Measurements from ENCODE around the gene IDH1.

IDH1 gene

GRCh38 chr2:208207769-208208168, 47.1 kb downstream of the IDH1 start:
- Histone ChIP-seq H3K36me3 (ENCODE audit: control insufficient read depth in 1 of 2, insufficient read depth in 2 of 2, low read length in 2 of 2) (no peaks in the 10 kb centered on the region), H3K4me3 (ENCODE audit: low read depth in 1 of 2, low read length in 2 of 2) (no peak overlapping the region)

GRCh38 chr2:208204166-208204565, 50.7 kb downstream of the IDH1 start:
- H3K36me3 ChIP-seq (ENCODE audit: control insufficient read depth in 1 of 2, insufficient read depth in 2 of 2, low read length in 2 of 2) = no peaks in the 10 kb centered on the region
- no peak overlapping the region for H3K4me3 ChIP-seq (ENCODE audit: low read depth in 1 of 2, low read length in 2 of 2)
- no peaks in the 10 kb centered on the region for H3K9me3 ChIP-seq (ENCODE audit: control insufficient read depth in 1 of 2, low read length in 2 of 2)
- H3K27me3 ChIP-seq (ENCODE audit: low read depth, low read length) = no peaks in the 10 kb centered on the region
- H3K27ac ChIP-seq (ENCODE audit: low read length) = no peak overlapping the region
- no peaks in the 10 kb centered on the region for H3K4me1 ChIP-seq (ENCODE audit: control insufficient read depth in 1 of 2, insufficient read depth in 2 of 2, low read length in 2 of 2)

More at GRCh38 chr2:208207769-208208168, 47.1 kb downstream of the IDH1 start:
- Histone ChIP-seq H3K9me3 (ENCODE audit: control insufficient read depth in 1 of 2, low read length in 2 of 2) (no peaks in the 10 kb centered on the region), H3K27me3 (ENCODE audit: low read depth, low read length) (no peaks in the 10 kb centered on the region), H3K27ac (ENCODE audit: low read length) (no peak overlapping the region), H3K4me1 (ENCODE audit: control insufficient read depth in 1 of 2, insufficient read depth in 2 of 2, low read length in 2 of 2) (no peaks in the 10 kb centered on the region)

GRCh38 chr2:208195531-208195930, 59.3 kb downstream of the IDH1 start:
- no peaks in the 10 kb centered on the region for H3K9me3 ChIP-seq (ENCODE audit: control insufficient read depth in 1 of 2, low read length in 2 of 2)
- H3K4me1 ChIP-seq (ENCODE audit: control insufficient read depth in 1 of 2, insufficient read depth in 2 of 2, low read length in 2 of 2) = no peaks in the 10 kb centered on the region
- H3K27ac ChIP-seq (ENCODE audit: low read length) = no peak overlapping the region
- H3K36me3 ChIP-seq (ENCODE audit: control insufficient read depth in 1 of 2, insufficient read depth in 2 of 2, low read length in 2 of 2) = no peaks in the 10 kb centered on the region
- no peaks in the 10 kb centered on the region for H3K27me3 ChIP-seq (ENCODE audit: low read depth, low read length)
- no peak overlapping the region for H3K4me3 ChIP-seq (ENCODE audit: low read depth in 1 of 2, low read length in 2 of 2)

DNA sequence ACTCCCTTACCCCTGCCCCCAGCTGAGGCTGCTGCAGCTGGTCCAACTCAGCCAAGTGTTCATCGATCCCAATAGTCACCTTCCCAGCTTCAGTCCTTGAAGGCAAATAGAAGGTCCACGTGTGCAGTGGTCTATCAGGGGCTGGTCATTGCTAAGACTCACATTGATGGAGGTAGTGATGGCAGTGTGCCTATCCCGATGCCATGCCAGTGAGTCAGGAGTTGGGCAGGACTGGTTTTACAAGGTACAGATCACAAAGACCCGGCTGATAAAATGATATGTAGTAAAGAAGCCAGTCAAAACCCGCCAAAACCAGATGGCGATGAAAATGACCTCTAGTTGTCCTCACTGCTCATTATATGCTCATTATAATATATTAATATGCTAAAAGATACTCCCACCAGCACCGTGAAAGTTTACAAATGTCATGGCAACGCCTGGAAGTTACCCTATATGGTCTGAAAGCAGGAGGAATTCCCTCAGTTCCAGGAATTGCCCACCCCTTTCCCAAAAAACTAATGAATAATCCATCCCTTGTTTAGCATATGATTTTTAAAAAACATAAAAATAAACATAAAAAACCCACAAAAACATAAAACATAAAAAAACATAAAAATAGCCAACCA, 62.1 kb downstream of the IDH1 start:
- H3K4me3 ChIP-seq (ENCODE audit: low read depth in 1 of 2, low read length in 2 of 2) = no peak overlapping the region
- H3K9me3 ChIP-seq (ENCODE audit: control insufficient read depth in 1 of 2, low read length in 2 of 2) = no peaks in the 10 kb centered on the region
- no peaks in the 10 kb centered on the region for H3K36me3 ChIP-seq (ENCODE audit: control insufficient read depth in 1 of 2, insufficient read depth in 2 of 2, low read length in 2 of 2)
- no peaks in the 10 kb centered on the region for H3K27me3 ChIP-seq (ENCODE audit: low read depth, low read length)
- H3K27ac ChIP-seq (ENCODE audit: low read length) = no peak overlapping the region
- H3K4me1 ChIP-seq (ENCODE audit: control insufficient read depth in 1 of 2, insufficient read depth in 2 of 2, low read length in 2 of 2) = no peaks in the 10 kb centered on the region

DNA sequence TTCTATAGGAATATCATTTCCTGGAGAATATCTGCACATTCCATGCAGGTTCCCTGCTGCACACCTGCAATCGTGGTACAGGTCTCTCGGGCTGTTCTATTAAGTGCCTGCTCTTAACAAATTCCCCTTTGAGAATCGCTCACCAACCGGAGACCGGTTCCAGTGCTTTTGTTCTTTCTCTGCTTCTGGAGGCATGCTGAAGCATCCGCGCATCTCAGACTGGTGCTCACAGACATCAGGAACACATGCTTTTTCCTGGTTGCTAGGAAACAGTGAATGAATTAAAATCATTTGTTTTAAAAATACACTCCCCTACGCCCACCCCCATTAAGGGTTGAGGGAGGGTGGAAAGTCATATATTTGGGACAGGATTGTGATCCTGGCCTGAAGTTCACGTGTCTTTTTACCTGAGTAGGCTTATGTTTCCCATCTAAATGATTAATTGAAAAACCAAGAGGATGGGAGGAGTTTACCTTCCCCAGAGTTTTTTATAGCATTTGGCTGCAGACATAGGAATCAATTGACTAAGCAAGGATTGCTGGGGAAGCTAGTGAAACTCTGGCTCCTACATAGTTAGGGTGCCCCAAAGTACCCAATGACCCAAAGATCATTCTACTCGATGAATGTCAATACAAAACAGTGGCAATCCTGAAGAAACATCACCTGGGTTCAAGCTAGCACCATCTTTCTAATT, 64.9 kb downstream of the IDH1 start, which contains the start of gene C2orf80:
Gene C2orf80 (minus strand): TSS at position 221 of the 694 bp plus-strand sequence. CDS start 3,044 bp downstream, outside the sequence.
- H3K36me3 ChIP-seq (ENCODE audit: control insufficient read depth in 1 of 2, insufficient read depth in 2 of 2, low read length in 2 of 2) = no peaks in the 10 kb centered on the region
- H3K4me1 ChIP-seq (ENCODE audit: control insufficient read depth in 1 of 2, insufficient read depth in 2 of 2, low read length in 2 of 2) = no peaks in the 10 kb centered on the region
- no peaks in the 10 kb centered on the region for H3K9me3 ChIP-seq (ENCODE audit: control insufficient read depth in 1 of 2, low read length in 2 of 2)
- H3K4me3 ChIP-seq (ENCODE audit: low read depth in 1 of 2, low read length in 2 of 2) = no peak within 1 kb of the TSS
- H3K27me3 ChIP-seq (ENCODE audit: low read depth, low read length) = no peaks in the 10 kb centered on the region
- H3K27ac ChIP-seq (ENCODE audit: low read length) = no peak within 1 kb of the TSS

DNA sequence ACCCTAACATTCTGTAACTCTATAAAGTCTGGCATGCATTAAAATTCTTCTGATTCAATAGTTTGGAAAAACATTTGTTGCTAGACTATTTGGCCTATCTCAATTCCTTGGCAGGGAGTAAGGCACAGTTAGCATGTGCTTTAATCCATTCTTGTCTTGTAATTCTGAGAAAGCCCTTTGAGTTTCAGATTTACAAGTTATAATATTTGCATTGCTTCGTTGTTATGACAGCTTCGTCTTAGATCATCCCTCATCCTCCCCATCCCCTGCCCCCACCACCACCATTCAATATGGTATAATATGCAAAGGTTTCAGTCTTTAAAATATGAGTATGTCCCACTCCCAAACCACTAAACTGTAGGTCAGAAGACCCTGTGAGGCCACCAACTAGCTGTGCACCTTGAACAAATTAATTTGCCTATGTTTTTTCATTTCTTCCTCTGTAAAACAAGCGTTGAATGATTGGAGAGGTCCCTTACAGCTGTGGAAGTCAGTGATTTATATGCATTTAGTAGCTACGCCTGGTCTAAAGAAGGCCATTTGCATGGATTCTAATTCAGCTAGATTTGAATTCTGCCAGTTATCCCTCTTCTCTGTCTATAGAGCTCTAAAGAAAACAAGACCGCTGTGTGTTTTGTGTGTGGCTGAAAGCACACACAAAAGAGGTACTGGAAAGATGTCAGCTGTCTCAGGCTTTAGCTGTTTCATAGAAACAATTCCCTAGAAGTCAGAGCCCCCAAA, 65.6 kb downstream of the IDH1 start:
- no peaks in the 10 kb centered on the region for H3K4me1 ChIP-seq (ENCODE audit: control insufficient read depth in 1 of 2, insufficient read depth in 2 of 2, low read length in 2 of 2)
- no peaks in the 10 kb centered on the region for H3K27me3 ChIP-seq (ENCODE audit: low read depth, low read length)
- no peak overlapping the region for H3K27ac ChIP-seq (ENCODE audit: low read length)
- H3K36me3 ChIP-seq (ENCODE audit: control insufficient read depth in 1 of 2, insufficient read depth in 2 of 2, low read length in 2 of 2) = no peaks in the 10 kb centered on the region
- H3K9me3 ChIP-seq (ENCODE audit: control insufficient read depth in 1 of 2, low read length in 2 of 2) = no peaks in the 10 kb centered on the region
- no peak overlapping the region for H3K4me3 ChIP-seq (ENCODE audit: low read depth in 1 of 2, low read length in 2 of 2)

DNA sequence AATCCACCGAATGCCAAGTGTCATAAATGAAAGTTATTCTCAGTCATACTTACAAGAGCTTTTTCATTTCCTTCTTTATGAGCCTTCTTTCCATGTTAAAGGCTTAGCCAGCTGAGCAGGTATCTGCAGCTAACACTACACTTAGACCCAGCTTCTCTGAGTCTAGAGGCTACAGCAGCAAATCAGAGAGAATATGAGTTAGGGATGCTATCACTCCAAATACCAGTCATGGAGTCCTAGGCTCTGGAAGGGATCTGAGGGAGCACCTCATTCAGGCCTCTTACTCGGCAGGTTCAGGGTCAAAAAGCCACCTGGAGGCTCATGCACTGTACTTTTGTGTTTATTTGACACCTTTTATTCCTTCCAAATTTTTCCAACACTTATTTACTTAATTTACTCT, 68.0 kb downstream of the IDH1 start:
- H3K9me3 ChIP-seq (ENCODE audit: control insufficient read depth in 1 of 2, low read length in 2 of 2) = no peaks in the 10 kb centered on the region
- H3K27me3 ChIP-seq (ENCODE audit: low read depth, low read length) = no peaks in the 10 kb centered on the region
- no peak overlapping the region for H3K4me3 ChIP-seq (ENCODE audit: low read depth in 1 of 2, low read length in 2 of 2)
- H3K36me3 ChIP-seq (ENCODE audit: control insufficient read depth in 1 of 2, insufficient read depth in 2 of 2, low read length in 2 of 2) = no peaks in the 10 kb centered on the region
- H3K4me1 ChIP-seq (ENCODE audit: control insufficient read depth in 1 of 2, insufficient read depth in 2 of 2, low read length in 2 of 2) = no peaks in the 10 kb centered on the region
- no peak overlapping the region for H3K27ac ChIP-seq (ENCODE audit: low read length)

DNA sequence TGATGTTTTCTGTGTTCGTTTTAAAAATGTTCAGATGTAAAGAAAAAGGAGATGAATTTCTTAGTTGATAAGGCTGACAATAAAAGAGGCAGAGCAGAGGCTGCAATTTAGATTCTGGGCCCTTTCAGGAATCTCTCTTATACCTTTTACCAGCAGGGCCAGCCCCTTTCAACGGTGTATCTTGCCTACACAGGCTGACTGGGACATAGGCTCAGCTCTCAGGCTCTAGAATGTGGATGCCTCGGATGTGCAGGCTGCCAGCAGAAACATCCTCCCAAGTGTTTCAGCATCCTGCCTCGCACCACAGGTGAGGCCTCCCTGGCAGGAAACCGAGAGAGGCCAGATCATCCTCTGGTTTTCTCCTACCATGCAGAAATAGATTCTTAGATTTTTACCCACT, 68.4 kb downstream of the IDH1 start:
- Histone ChIP-seq H3K27ac (ENCODE audit: low read length) (no peak overlapping the region), H3K36me3 (ENCODE audit: control insufficient read depth in 1 of 2, insufficient read depth in 2 of 2, low read length in 2 of 2) (no peaks in the 10 kb centered on the region), H3K4me3 (ENCODE audit: low read depth in 1 of 2, low read length in 2 of 2) (no peak overlapping the region), H3K9me3 (ENCODE audit: control insufficient read depth in 1 of 2, low read length in 2 of 2) (no peaks in the 10 kb centered on the region), H3K4me1 (ENCODE audit: control insufficient read depth in 1 of 2, insufficient read depth in 2 of 2, low read length in 2 of 2) (no peaks in the 10 kb centered on the region), H3K27me3 (ENCODE audit: low read depth, low read length) (no peaks in the 10 kb centered on the region)
